Upper lobe of left lung (tissue), 4 donors: Measurements from ENCODE around the gene CNTFR.

ENCODE experiments used
- EP300 ChIP-seq, 4 donors: sonication (generic); formaldehyde crosslinking; IDR thresholded peaks; one replicate each; pipeline ENCODE4 v1.5.1; 2017; ENCODE audit warnings: antibody characterized with exemption in 4 of 4, control low read depth in 2 of 4
- POLR2A ChIP-seq, 4 donors: fragments of 450-650 bp; IDR thresholded peaks; one replicate each; pipeline ENCODE4 v1.5.1; 2016 to 2017; ENCODE audit warnings: antibody characterized with exemption in 4 of 4, mild to moderate bottlenecking in 2 of 4
- POLR2AphosphoS5 ChIP-seq, 2 donors: sonication (generic); formaldehyde crosslinking; IDR thresholded peaks; one replicate each; pipeline ENCODE4 v1.5.1; 2017; ENCODE audit warnings: antibody characterized with exemption in 2 of 2
- TF ChIP-seq, protein P1 (sequence below), 6 experiments: fragments of 450-650 bp in 4 of 6; fragments of 200-600 bp in 2 of 6; sonication (generic) in 2 of 6; IDR thresholded peaks; one replicate each; pipeline ENCODE4 v1.5.1; 2016 to 2019; ENCODE audit warnings: antibody characterized with exemption in 6 of 6

DNA sequence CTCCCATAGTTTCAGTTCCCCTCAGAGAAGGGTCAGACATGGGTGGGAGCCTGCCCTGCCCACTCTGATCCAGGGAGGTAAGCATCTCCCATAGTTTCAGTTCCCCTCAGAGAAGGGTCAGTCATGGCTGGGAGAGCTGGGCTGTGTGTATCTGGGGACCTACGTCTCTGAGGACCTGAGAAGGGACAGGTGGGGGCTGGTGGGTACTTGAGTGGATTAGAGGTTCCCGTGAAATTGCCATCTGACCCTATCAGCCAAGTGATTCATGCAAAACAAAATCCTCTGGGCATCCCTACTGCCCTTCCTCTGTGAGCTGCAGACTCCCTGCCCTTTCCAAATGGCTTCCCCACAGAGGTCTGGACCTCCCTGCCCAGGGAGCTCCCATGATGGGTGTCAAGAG lies 70.6 kb downstream of the CNTFR start:
- TF ChIP-seq, protein P1, sequence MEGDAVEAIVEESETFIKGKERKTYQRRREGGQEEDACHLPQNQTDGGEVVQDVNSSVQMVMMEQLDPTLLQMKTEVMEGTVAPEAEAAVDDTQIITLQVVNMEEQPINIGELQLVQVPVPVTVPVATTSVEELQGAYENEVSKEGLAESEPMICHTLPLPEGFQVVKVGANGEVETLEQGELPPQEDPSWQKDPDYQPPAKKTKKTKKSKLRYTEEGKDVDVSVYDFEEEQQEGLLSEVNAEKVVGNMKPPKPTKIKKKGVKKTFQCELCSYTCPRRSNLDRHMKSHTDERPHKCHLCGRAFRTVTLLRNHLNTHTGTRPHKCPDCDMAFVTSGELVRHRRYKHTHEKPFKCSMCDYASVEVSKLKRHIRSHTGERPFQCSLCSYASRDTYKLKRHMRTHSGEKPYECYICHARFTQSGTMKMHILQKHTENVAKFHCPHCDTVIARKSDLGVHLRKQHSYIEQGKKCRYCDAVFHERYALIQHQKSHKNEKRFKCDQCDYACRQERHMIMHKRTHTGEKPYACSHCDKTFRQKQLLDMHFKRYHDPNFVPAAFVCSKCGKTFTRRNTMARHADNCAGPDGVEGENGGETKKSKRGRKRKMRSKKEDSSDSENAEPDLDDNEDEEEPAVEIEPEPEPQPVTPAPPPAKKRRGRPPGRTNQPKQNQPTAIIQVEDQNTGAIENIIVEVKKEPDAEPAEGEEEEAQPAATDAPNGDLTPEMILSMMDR (IDR thresholded peaks at IDR 0.05): no peak
- TF ChIP-seq POLR2A (IDR thresholded peaks at IDR 0.05): no peak
- no peak for TF ChIP-seq POLR2AphosphoS5 (IDR thresholded peaks at IDR 0.05)
- no peak for TF ChIP-seq EP300 (IDR thresholded peaks at IDR 0.05)
